GM12874 (cell line): ENCODE measurements around the gene HSPA12B.

ENCODE experiments used
- TF ChIP-seq, protein P1 (sequence below): IDR thresholded peaks from 2 replicates; pipeline ENCODE4 v1.5.1; 2011; ENCODE audit warnings: low read depth, mild to moderate bottlenecking, control low read depth, low read length, moderate library complexity; ENCODE audit not compliant: insufficient read depth

HSPA12B gene, protein sequence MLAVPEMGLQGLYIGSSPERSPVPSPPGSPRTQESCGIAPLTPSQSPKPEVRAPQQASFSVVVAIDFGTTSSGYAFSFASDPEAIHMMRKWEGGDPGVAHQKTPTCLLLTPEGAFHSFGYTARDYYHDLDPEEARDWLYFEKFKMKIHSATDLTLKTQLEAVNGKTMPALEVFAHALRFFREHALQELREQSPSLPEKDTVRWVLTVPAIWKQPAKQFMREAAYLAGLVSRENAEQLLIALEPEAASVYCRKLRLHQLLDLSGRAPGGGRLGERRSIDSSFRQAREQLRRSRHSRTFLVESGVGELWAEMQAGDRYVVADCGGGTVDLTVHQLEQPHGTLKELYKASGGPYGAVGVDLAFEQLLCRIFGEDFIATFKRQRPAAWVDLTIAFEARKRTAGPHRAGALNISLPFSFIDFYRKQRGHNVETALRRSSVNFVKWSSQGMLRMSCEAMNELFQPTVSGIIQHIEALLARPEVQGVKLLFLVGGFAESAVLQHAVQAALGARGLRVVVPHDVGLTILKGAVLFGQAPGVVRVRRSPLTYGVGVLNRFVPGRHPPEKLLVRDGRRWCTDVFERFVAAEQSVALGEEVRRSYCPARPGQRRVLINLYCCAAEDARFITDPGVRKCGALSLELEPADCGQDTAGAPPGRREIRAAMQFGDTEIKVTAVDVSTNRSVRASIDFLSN

GRCh38 chr20:3732327-3733118, at the start of gene HSPA12B:
Gene HSPA12B (plus strand): TSS chr20:3732685. CDS start chr20:3738675, 5,990 bp downstream.
- TF ChIP-seq, protein P1, sequence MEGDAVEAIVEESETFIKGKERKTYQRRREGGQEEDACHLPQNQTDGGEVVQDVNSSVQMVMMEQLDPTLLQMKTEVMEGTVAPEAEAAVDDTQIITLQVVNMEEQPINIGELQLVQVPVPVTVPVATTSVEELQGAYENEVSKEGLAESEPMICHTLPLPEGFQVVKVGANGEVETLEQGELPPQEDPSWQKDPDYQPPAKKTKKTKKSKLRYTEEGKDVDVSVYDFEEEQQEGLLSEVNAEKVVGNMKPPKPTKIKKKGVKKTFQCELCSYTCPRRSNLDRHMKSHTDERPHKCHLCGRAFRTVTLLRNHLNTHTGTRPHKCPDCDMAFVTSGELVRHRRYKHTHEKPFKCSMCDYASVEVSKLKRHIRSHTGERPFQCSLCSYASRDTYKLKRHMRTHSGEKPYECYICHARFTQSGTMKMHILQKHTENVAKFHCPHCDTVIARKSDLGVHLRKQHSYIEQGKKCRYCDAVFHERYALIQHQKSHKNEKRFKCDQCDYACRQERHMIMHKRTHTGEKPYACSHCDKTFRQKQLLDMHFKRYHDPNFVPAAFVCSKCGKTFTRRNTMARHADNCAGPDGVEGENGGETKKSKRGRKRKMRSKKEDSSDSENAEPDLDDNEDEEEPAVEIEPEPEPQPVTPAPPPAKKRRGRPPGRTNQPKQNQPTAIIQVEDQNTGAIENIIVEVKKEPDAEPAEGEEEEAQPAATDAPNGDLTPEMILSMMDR: no peak

GRCh38 chr20:3685341-3685740, 47.1 kb upstream of the HSPA12B start:
- TF ChIP-seq, protein P1: no peak

- TF ChIP-seq, protein P1: no peak
Observed at GRCh38 chr20:3686421-3686820, 46.1 kb upstream of the HSPA12B start.

DNA sequence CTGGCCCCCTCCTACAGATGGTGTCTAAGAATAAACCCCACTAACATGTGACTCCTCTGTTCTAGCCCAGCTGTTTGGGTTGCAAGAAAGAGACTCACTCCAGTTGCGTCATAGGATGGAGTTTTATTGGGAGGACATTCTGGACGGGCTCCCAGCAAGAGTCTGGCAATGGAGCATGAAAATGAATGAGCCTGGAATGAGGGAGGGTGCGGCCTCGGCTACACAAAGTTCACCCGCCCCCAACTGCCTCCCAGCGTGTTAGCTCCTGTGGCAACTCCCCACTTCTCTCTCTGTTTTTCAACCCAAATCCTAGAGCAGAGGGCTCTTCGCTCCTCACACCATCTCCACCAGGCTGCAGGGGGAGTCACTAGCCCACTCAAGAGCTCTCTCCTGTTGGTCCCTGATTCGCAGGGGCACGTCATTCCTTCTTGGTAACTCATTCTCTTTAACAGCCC, 45.6 kb upstream of the HSPA12B start:
- TF ChIP-seq, protein P1: no peak

GRCh38 chr20:3687655-3688054, 44.8 kb upstream of the HSPA12B start:
- TF ChIP-seq, protein P1: no peak

DNA sequence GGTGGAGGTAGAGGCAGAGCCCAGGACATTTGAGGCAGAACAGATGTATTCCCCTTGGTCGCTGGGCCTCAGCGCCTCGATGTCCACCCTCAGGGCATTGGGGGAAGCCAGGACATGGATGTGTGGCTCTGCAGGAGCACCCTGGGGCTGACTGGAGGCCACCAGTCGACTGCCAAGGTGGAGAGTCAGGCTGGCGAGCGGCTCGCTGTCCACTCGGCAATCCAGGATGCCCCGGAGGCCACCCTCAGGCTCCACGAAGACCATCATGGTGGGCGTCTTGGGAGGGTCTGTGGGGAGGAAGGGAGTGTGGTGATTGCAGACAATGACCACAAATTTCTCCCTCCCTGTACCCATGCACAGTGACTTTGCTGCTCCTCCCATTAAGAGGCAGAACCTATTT, 42.5 kb upstream of the HSPA12B start:
- TF ChIP-seq, protein P1: no peak

DNA sequence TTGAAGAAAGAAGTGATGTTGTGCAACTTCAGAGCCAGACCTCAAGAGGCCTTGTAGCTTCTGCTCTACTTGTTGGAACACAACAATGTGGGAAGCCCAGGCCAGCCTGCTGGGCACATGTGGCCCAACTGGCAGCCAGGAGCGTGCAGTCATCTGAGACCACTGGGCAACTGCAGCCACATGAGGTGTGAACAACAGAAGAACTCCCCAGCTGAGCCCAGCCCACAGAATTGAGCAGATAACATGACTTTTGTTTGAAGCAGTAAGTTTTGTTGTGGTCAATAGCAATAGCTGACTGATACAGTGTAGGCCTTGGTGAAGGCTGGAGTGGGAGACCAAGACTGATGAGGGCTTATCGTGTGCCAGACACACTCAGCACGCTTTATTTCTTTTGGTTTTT, 42.1 kb upstream of the HSPA12B start:
- TF ChIP-seq, protein P1: no peak
